Endothelial cell of umbilical vein (primary cell): Measurements from ENCODE around the gene RIC1. TPM values are rescaled to one million over a fixed set of nuclear protein-coding genes. Genes with fewer than 3 reads are reported as not detected.

Source experiments
- BruUV-seq: library from RNA; stranded (reverse); fragments of 400-500 nt; replicated peaks from 2 replicates; lab custom pipeline; 2021; lab: Mats Ljungman, UMichigan
- CTCF ChIA-PET: fragments of 300-600, 350-600 bp; sonication (Branson Sonifier 250); formaldehyde crosslinking; loops from one replicate; lab custom pipeline; 2021; ENCODE audit warnings: antibody characterized with exemption, inconsistent platforms; lab: Charles Lee
- POLR2A ChIA-PET: fragments of 300-600, 350-600 bp; sonication (Branson Sonifier 250); formaldehyde crosslinking; loops from one replicate; lab custom pipeline; 2021; ENCODE audit warnings: antibody characterized with exemption, inconsistent platforms; lab: Charles Lee
- DNase-seq: peaks from one replicate; pipeline ENCODE4 v3.0.0-alpha.2; 2011; ENCODE audit warnings: low read depth, low spot score
- FAIRE-seq: peaks from 2 replicates; lab custom pipeline; 2011; peaks lifted over from hg19 to GRCh38; lab: Jason Lieb, UNC
- H2AFZ ChIP-seq: 2 replicates; pipeline ENCODE4 v1.6.0; 2012; ENCODE audit warnings: low read depth, low read length, control low read depth, inconsistent platforms
- H3K27ac ChIP-seq: 2 replicates; pipeline ENCODE4 v1.5.1; 2011; ENCODE audit warnings: low read depth, mild to moderate bottlenecking, control low read depth, low read length, moderate library complexity; ENCODE audit not compliant: insufficient read depth
- H3K27me3 ChIP-seq, 2 experiments: 2 replicates each; pipeline versions ENCODE4 v1.6.0 to v1.6.1; 2011; ENCODE audit warnings: low read length in 2 of 2, mixed read lengths in 1 of 2; ENCODE audit not compliant: control insufficient read depth in 2 of 2, insufficient read depth in 2 of 2
- H3K36me3 ChIP-seq, 2 experiments: 2 replicates in 1 of 2; 3 replicates in 1 of 2; pipeline ENCODE4 v1.5.1; 2011; ENCODE audit warnings: low read length in 2 of 2, mild to moderate bottlenecking in 1 of 2, moderate library complexity in 1 of 2; ENCODE audit not compliant: control insufficient read depth in 2 of 2, insufficient read depth in 2 of 2; ENCODE audit errors: extremely low read depth in 1 of 2
- H3K4me1 ChIP-seq: 3 replicates; pipeline ENCODE4 v1.5.1; 2011; ENCODE audit warnings: mild to moderate bottlenecking, low read length; ENCODE audit not compliant: control insufficient read depth, insufficient read depth; ENCODE audit errors: extremely low read depth
- H3K4me2 ChIP-seq: 2 replicates; pipeline ENCODE4 v1.6.1; 2011; ENCODE audit warnings: low read length, control low read depth, mixed read lengths; ENCODE audit not compliant: insufficient read depth
- H3K4me3 ChIP-seq, 3 experiments: fragments of 200-600 bp in 1 of 3; sonication (generic), shearing (Covaris generic) in 1 of 3; replicated peaks in 1 of 3; 2 replicates each; pipeline ENCODE4 v1.5.1; 2011 to 2016; ENCODE audit warnings: control low read depth in 3 of 3, low read length in 3 of 3, mild to moderate bottlenecking in 2 of 3, inconsistent platforms in 1 of 3, low read depth in 1 of 3, moderate library complexity in 1 of 3; ENCODE audit not compliant: insufficient read depth in 1 of 3
- H3K79me2 ChIP-seq: 2 replicates; pipeline ENCODE4 v1.6.0; 2012; ENCODE audit warnings: low read length, inconsistent platforms; ENCODE audit not compliant: control insufficient read depth, insufficient read depth
- H3K9ac ChIP-seq: replicated peaks from 2 replicates; pipeline ENCODE3; 2011; ENCODE audit warnings: low read length, control low read depth; ENCODE audit not compliant: insufficient read depth; ENCODE audit errors: extremely low read depth
- H3K9me1 ChIP-seq: replicated peaks from 3 replicates; pipeline ENCODE4 v1.6.0; 2011; ENCODE audit warnings: mild to moderate bottlenecking, low read length; ENCODE audit not compliant: control insufficient read depth, insufficient read depth; ENCODE audit errors: extremely low read depth
- H3K9me3 ChIP-seq: replicated peaks from 2 replicates; pipeline ENCODE4 v1.5.1; 2012; ENCODE audit warnings: low read length, inconsistent platforms; ENCODE audit not compliant: control insufficient read depth, insufficient read depth
- H4K20me1 ChIP-seq: replicated peaks from 2 replicates; pipeline ENCODE3; 2011; ENCODE audit warnings: mild to moderate bottlenecking, low read length; ENCODE audit not compliant: control insufficient read depth, insufficient read depth; ENCODE audit errors: extremely low read depth
- EZH2 ChIP-seq: IDR thresholded peaks from 2 replicates; pipeline ENCODE4 v1.6.1; 2012; ENCODE audit warnings: borderline replicate concordance, low read depth, mild to moderate bottlenecking, moderate library complexity, low read length, inconsistent platforms; ENCODE audit not compliant: severe bottlenecking
- FOS ChIP-seq: IDR thresholded peaks from 2 replicates; pipeline ENCODE4 v1.6.1; 2011; ENCODE audit warnings: mild to moderate bottlenecking, low read length, moderate library complexity, borderline replicate concordance; ENCODE audit not compliant: insufficient read depth
- GATA2 ChIP-seq: IDR thresholded peaks from 2 replicates; pipeline ENCODE4 v1.7.0; 2011; ENCODE audit warnings: low read depth, mild to moderate bottlenecking, moderate library complexity, mixed read lengths, low read length; ENCODE audit not compliant: insufficient read length, insufficient read depth
- JUN ChIP-seq: IDR thresholded peaks from 2 replicates; pipeline ENCODE4 v1.6.1; 2011; ENCODE audit warnings: borderline replicate concordance, low read depth; ENCODE audit not compliant: insufficient read length, insufficient read depth
- MYC ChIP-seq: IDR thresholded peaks from one replicate; pipeline ENCODE4 v1.6.1; 2011; ENCODE audit warnings: mild to moderate bottlenecking, low read depth, low read length
- POLR2A ChIP-seq: IDR thresholded peaks from 2 replicates; pipeline ENCODE4 v1.6.1; 2012; ENCODE audit warnings: low read depth, mild to moderate bottlenecking, control low read depth, low read length
- POLR2AphosphoS5 ChIP-seq: IDR thresholded peaks from 2 replicates; pipeline ENCODE4 v1.6.1; 2012; ENCODE audit warnings: low read depth, mild to moderate bottlenecking, control low read depth, low read length, moderate library complexity; ENCODE audit not compliant: insufficient read depth
- dilution Hi-C: fragments of 300-500 bp; cut with MboI; formaldehyde crosslinking; loops from one replicate; pipeline ENCODE4 v1.15.0; 2019; ENCODE audit warnings: low sequenced_read_pairs; ENCODE audit not compliant: extremely low pct_ligation_motif_present
- intact Hi-C: fragments of 100-400 bp; cut with micrococcal nuclease; formaldehyde crosslinking; loops from one replicate; pipeline ENCODE4 v1.10.0; 2022
- polyA plus RNA-seq, 4 experiments: library from polyadenylated mRNA; depleted of rRNA in 3 of 4; stranded (reverse) in 3 of 4; unstranded in 1 of 4; fragments of >200 nt; gene quantifications; 2 replicates each; pipeline versions ENCODE4 v1.2.1 to v1.2.3, GENCODE V29; 2011 to 2012; ENCODE audit warnings: missing spikeins in 1 of 4
- total RNA-seq: library from RNA; stranded (reverse); gene quantifications from 2 replicates; pipeline ENCODE4 v1.2.3, GENCODE V29; 2021
- TF ChIP-seq, protein P1 (sequence below): IDR thresholded peaks from 2 replicates; pipeline ENCODE4 v1.6.1; 2011; ENCODE audit not compliant: insufficient read depth, insufficient read length
- TF ChIP-seq, protein P2 (sequence below), 2 donors: IDR thresholded peaks; 1 replicate in 1 of 2; 2 replicates in 1 of 2; pipeline ENCODE4 v1.5.1; 2011; ENCODE audit warnings: low read length in 2 of 2, mild to moderate bottlenecking in 2 of 2, moderate library complexity in 2 of 2, control low read depth in 1 of 2, inconsistent platforms in 1 of 2, low read depth in 1 of 2; ENCODE audit not compliant: insufficient read depth in 1 of 2; ENCODE audit errors: extremely low read depth in 1 of 2

Gene RIC1
- total and polyA plus RNA-seq, 2 donors (not counting 3 experiments of a cell fraction or from before 2014, with no cell fraction given), result 14.0 to 23.5 TPM

DNA sequence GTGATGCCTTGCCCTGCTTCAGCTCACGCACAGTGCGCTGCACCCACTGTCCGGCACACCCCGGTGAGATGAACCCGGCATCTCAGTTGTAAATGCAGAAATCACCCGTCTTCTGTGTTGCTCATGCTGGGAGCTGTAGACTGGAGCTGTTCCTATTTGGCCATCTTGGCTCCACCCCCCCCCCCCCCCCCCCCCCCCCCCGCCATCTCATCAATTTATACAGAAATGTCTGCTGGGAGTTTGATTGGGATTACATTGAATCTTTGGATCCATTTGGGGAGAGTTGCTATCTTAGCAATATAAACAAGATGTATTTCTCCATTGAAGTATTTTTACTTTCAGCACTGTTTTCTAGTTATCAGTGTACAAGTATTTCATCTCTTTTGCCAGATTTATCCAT lies 55.2 kb downstream of the RIC1 start:
- TF ChIP-seq, protein P1, sequence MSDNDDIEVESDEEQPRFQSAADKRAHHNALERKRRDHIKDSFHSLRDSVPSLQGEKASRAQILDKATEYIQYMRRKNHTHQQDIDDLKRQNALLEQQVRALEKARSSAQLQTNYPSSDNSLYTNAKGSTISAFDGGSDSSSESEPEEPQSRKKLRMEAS, result no peak
- TF ChIP-seq MYC, result no peak
- TF ChIP-seq POLR2AphosphoS5, result no peak
- no peak for TF ChIP-seq GATA2
- TF ChIP-seq JUN, result no peak
- TF ChIP-seq, protein P2, sequence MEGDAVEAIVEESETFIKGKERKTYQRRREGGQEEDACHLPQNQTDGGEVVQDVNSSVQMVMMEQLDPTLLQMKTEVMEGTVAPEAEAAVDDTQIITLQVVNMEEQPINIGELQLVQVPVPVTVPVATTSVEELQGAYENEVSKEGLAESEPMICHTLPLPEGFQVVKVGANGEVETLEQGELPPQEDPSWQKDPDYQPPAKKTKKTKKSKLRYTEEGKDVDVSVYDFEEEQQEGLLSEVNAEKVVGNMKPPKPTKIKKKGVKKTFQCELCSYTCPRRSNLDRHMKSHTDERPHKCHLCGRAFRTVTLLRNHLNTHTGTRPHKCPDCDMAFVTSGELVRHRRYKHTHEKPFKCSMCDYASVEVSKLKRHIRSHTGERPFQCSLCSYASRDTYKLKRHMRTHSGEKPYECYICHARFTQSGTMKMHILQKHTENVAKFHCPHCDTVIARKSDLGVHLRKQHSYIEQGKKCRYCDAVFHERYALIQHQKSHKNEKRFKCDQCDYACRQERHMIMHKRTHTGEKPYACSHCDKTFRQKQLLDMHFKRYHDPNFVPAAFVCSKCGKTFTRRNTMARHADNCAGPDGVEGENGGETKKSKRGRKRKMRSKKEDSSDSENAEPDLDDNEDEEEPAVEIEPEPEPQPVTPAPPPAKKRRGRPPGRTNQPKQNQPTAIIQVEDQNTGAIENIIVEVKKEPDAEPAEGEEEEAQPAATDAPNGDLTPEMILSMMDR (IDR thresholded peaks at IDR 0.05; ENCODE audit: extremely low read depth in 1 of 2, insufficient read depth in 1 of 2, low read depth in 1 of 2, low read length in 2 of 2), result no peak
- TF ChIP-seq EZH2, result no peak
- no peak for TF ChIP-seq POLR2A
- no peak for TF ChIP-seq FOS
- H3K9ac ChIP-seq, result no peak overlapping the region
- ChIA-PET CTCF (no interaction called here), POLR2A (no interaction called here)
- H4K20me1 ChIP-seq, result no peaks in the 10 kb centered on the region
- no peak overlapping the region for H3K4me2 ChIP-seq
- no peak overlapping the region for H2AFZ ChIP-seq
- H3K27me3 ChIP-seq, result no peaks in the 10 kb centered on the region
- H3K9me3 ChIP-seq, result no peaks in the 10 kb centered on the region
- peaks cover 13% of the 10 kb centered on the region for H3K4me1 ChIP-seq
- DNase-seq (no peak), FAIRE-seq (no peak)
- no peaks in the 10 kb centered on the region for H3K9me1 ChIP-seq
- no peaks in the 10 kb centered on the region for H3K36me3 ChIP-seq
- H3K79me2 ChIP-seq, result peaks cover 9% of the 10 kb centered on the region
- H3K27ac ChIP-seq, result no peak overlapping the region
- no TSS peak for BruUV-seq
- H3K4me3 ChIP-seq, result no peak overlapping the region
- dilution Hi-C loops (no loop called here), intact Hi-C loops (no loop called here)
